GM23338 (cell line): ENCODE measurements around the gene CBS. TPM values are rescaled to one million over a fixed set of nuclear protein-coding genes. Genes with fewer than 3 reads are reported as not detected.

Source experiments
- ATAC-seq: fragments of 200-7000 bp; cut with Tn5 transposase; 3 replicates; pipeline ENCODE4 v1.9.1; 2020
- DNase-seq: peaks from one replicate; pipeline ENCODE4 v3.0.0-alpha.2; 2015; ENCODE audit warnings: low spot score
- H2AFZ ChIP-seq: fragments of 200-600 bp; sonication (generic); 2 replicates; pipeline ENCODE4 v1.8.0; 2016; ENCODE audit warnings: antibody characterized with exemption, mild to moderate bottlenecking, moderate library complexity
- H3F3A ChIP-seq: fragments of 200-600 bp; sonication (generic); replicated peaks from 2 replicates; pipeline ENCODE4 v1.8.0; 2017; ENCODE audit warnings: antibody characterized with exemption, mixed run types, low read depth
- H3K27ac ChIP-seq: fragments of 200-600 bp; sonication (generic); 2 replicates; pipeline ENCODE4 v1.6.1; 2016; ENCODE audit warnings: low read depth
- H3K27me3 ChIP-seq: fragments of 200-600 bp; sonication (generic); 2 replicates; pipeline ENCODE4 v1.8.0; 2016; ENCODE audit warnings: mild to moderate bottlenecking, mixed run types, moderate library complexity; ENCODE audit not compliant: insufficient read depth
- H3K36me3 ChIP-seq: fragments of 200-600 bp; sonication (generic); 2 replicates; pipeline ENCODE4 v1.8.0; 2016; ENCODE audit warnings: mild to moderate bottlenecking; ENCODE audit not compliant: insufficient read depth
- H3K4me1 ChIP-seq: fragments of 200-600 bp; sonication (generic); 2 replicates; pipeline ENCODE4 v1.8.0; 2016; ENCODE audit warnings: mild to moderate bottlenecking, moderate library complexity; ENCODE audit not compliant: insufficient read depth
- H3K4me2 ChIP-seq: fragments of 200-600 bp; sonication (generic); 2 replicates; pipeline ENCODE4 v1.7.1; 2017; ENCODE audit warnings: mixed run types
- H3K4me3 ChIP-seq: fragments of 200-600 bp; sonication (generic); 2 replicates; pipeline ENCODE4 v1.6.1; 2016; ENCODE audit warnings: mixed run types
- H3K79me2 ChIP-seq: fragments of 200-600 bp; sonication (generic); replicated peaks from 2 replicates; pipeline ENCODE4 v1.8.0; 2017; ENCODE audit warnings: mild to moderate bottlenecking; ENCODE audit not compliant: insufficient read depth
- H3K9me2 ChIP-seq: fragments of 200-600 bp; sonication (generic); 2 replicates; pipeline ENCODE4 v1.8.0; 2017; ENCODE audit not compliant: insufficient read depth
- H4K20me1 ChIP-seq: fragments of 200-600 bp; sonication (generic); replicated peaks from 2 replicates; pipeline ENCODE4 v1.8.0; 2017; ENCODE audit warnings: mild to moderate bottlenecking; ENCODE audit not compliant: insufficient read depth
- H3K27ac Mint-ChIP-seq: 2 replicates; pipeline ENCODE4 v1.8.0; 2020; ENCODE audit warnings: inconsistent platforms, mild to moderate bottlenecking, moderate library complexity, mixed read lengths
- H3K27me3 Mint-ChIP-seq: 3 replicates; pipeline ENCODE4 v1.8.0; 2022; ENCODE audit warnings: low read depth, mild to moderate bottlenecking, moderate library complexity, mixed read lengths, inconsistent platforms; ENCODE audit not compliant: insufficient read depth, poor library complexity
- H3K36me3 Mint-ChIP-seq: 3 replicates; pipeline ENCODE4 v1.8.0; 2021; ENCODE audit warnings: low read depth, mild to moderate bottlenecking, inconsistent platforms, moderate library complexity, mixed read lengths
- H3K4me1 Mint-ChIP-seq: 3 replicates; pipeline ENCODE4 v1.8.0; 2020; ENCODE audit warnings: mild to moderate bottlenecking, inconsistent platforms, mixed read lengths
- H3K4me3 Mint-ChIP-seq: 3 replicates; pipeline ENCODE4 v1.8.0; 2021; ENCODE audit warnings: moderate library complexity, mild to moderate bottlenecking, inconsistent platforms, mixed read lengths
- H3K9me3 Mint-ChIP-seq: 3 replicates; pipeline ENCODE4 v1.8.0; 2020; ENCODE audit warnings: moderate library complexity, mild to moderate bottlenecking, inconsistent platforms, mixed read lengths
- CREB1 ChIP-seq: fragments of 250-450 bp; sonication (Bioruptor Pico); IDR thresholded peaks from 2 replicates; pipeline ENCODE4 v1.5.0; 2020; ENCODE audit warnings: low read depth, mild to moderate bottlenecking, moderate library complexity
- CTCF ChIP-seq, 2 experiments: fragments of 200-600 bp in 1 of 2; sonication (generic) in 1 of 2; conservative IDR thresholded peaks; 2 replicates each; pipeline versions ENCODE4 v1.5.1 to v1.6.1; 2016 to 2017; ENCODE audit warnings: antibody characterized with exemption in 2 of 2, low read depth in 2 of 2, mild to moderate bottlenecking in 2 of 2, moderate library complexity in 1 of 2
- ETS1 ChIP-seq: IDR thresholded peaks from 2 replicates; pipeline ENCODE4 v1.6.1; 2016; ENCODE audit warnings: antibody characterized with exemption
- EZH2 ChIP-seq: fragments of 200-600 bp; sonication (generic); IDR thresholded peaks from one replicate; pipeline ENCODE4 v1.8.0; 2017; ENCODE audit warnings: antibody characterized with exemption, mild to moderate bottlenecking, low read depth; ENCODE audit not compliant: unreplicated experiment
- EZH2phosphoT487 ChIP-seq: fragments of 200-600 bp; sonication (generic); IDR thresholded peaks from one replicate; pipeline ENCODE4 v1.8.1; 2018; ENCODE audit warnings: antibody characterized with exemption; ENCODE audit not compliant: unreplicated experiment
- JUNB ChIP-seq: IDR thresholded peaks from one replicate; pipeline ENCODE4 v1.6.1; 2016; ENCODE audit warnings: antibody characterized with exemption; ENCODE audit not compliant: unreplicated experiment
- NANOG ChIP-seq: IDR thresholded peaks from 2 replicates; pipeline ENCODE4 v1.6.1; 2016; ENCODE audit warnings: antibody characterized with exemption, borderline replicate concordance
- POLR2AphosphoS5 ChIP-seq: IDR thresholded peaks from 2 replicates; pipeline ENCODE4 v1.6.1; 2016; ENCODE audit warnings: antibody characterized with exemption, low read depth
- REST ChIP-seq: IDR thresholded peaks from one replicate; pipeline ENCODE4 v1.6.1; 2018; ENCODE audit warnings: antibody characterized with exemption; ENCODE audit not compliant: unreplicated experiment
- STAT1 ChIP-seq: IDR thresholded peaks from one replicate; pipeline ENCODE4 v1.6.1; 2016; ENCODE audit warnings: antibody characterized with exemption; ENCODE audit not compliant: unreplicated experiment
- ZNF114 ChIP-seq: fragments of 250-450 bp; sonication (Bioruptor Pico); IDR thresholded peaks from 2 replicates; pipeline ENCODE4 v1.5.0; 2020; ENCODE audit warnings: mild to moderate bottlenecking, moderate library complexity
- ZNF331 ChIP-seq: fragments of 250-450 bp; sonication (Bioruptor Pico); IDR thresholded peaks from 2 replicates; pipeline ENCODE4 v1.5.0; 2020; ENCODE audit warnings: low read depth, mild to moderate bottlenecking, moderate library complexity
- ZNF462 ChIP-seq: fragments of 250-450 bp; sonication (Bioruptor Pico); IDR thresholded peaks from 2 replicates; pipeline ENCODE4 v1.5.0; 2020; ENCODE audit warnings: mild to moderate bottlenecking, moderate library complexity
- polyA plus RNA-seq: library from polyadenylated mRNA; unstranded; fragments of >200 nt; fragmentation: Nextera tagmentation; extraction: Ambion mirVana; gene quantifications from 2 replicates; pipeline ENCODE4 v1.2.1, GENCODE V29; 2016
- total RNA-seq: library from RNA; depleted of rRNA; stranded (reverse); fragments of >200 nt; shearing (Covaris generic); gene quantifications from 2 replicates; pipeline ENCODE4 v1.2.3, GENCODE V29; 2014

The CBS gene
- total and polyA plus RNA-seq, 2 experiments from 2014 or later: 421 to 861 TPM

GRCh38 chr21:43021756-43022600 lies 53.7 kb downstream of the CBS start:
- Histone ChIP-seq H4K20me1 (no peaks in the 10 kb centered on the region), H3K79me2 (no peaks in the 10 kb centered on the region), H2AFZ (no peak overlapping the region), H3K4me1 (no peaks in the 10 kb centered on the region), H3K4me3 (no peak overlapping the region), H3F3A (peaks cover 23% of the 10 kb centered on the region), H3K4me2 (no peak overlapping the region), H3K27ac (no peak overlapping the region), H3K36me3 (peaks cover 28% of the 10 kb centered on the region), H3K9me2 (no peaks in the 10 kb centered on the region), H3K27me3 (no peaks in the 10 kb centered on the region)
- H3K4me1 Mint-ChIP-seq: peaks cover 14% of the 10 kb centered on the region
- DNase-seq (peak; percentile 25), ATAC-seq (peak; percentile 41)
- H3K27me3 Mint-ChIP-seq: peaks cover 13% of the 10 kb centered on the region
- no peaks in the 10 kb centered on the region for H3K9me3 Mint-ChIP-seq
- TF ChIP-seq EZH2phosphoT487 (no peak), EZH2 (no peak), REST (no peak), POLR2AphosphoS5 (no peak), ZNF114 (CRISPR knock-in tag) (no peak), STAT1 (no peak), ZNF331 (CRISPR knock-in tag) (no peak), CTCF (conservative IDR thresholded peaks at IDR 0.05; ENCODE audit: low read depth in 2 of 2) (no peak), CREB1 (CRISPR knock-in tag) (no peak), ETS1 (no peak), JUNB (no peak), ZNF462 (CRISPR knock-in tag) (no peak), NANOG (no peak)
- no peak overlapping the region for H3K4me3 Mint-ChIP-seq
- H3K36me3 Mint-ChIP-seq: peaks cover 42% of the 10 kb centered on the region
- H3K27ac Mint-ChIP-seq: peak overlapping the region; percentile 0; the same call in 1 of the 2 replicates
